ENCODE measurements around the gene ZNF37A.

GRCh38 chr10:38076687-38077086 is 17.4 kb upstream of the ZNF37A start:
- TF ChIP-seq, protein P1, sequence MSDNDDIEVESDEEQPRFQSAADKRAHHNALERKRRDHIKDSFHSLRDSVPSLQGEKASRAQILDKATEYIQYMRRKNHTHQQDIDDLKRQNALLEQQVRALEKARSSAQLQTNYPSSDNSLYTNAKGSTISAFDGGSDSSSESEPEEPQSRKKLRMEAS (IDR thresholded peaks at IDR 0.05): no peak
- TF ChIP-seq JUND (IDR thresholded peaks at IDR 0.05) (no peak), CTCF (IDR thresholded peaks at IDR 0.05 in 2 of 3, conservative IDR thresholded peaks at IDR 0.05 in 1 of 3; ENCODE audit: borderline replicate concordance in 1 of 3, insufficient read depth in 1 of 3, low read depth in 2 of 3, low read length in 2 of 3) (no peak), EZH2phosphoT487 (IDR thresholded peaks at IDR 0.05; ENCODE audit: borderline replicate concordance) (no peak), EZH2 (IDR thresholded peaks at IDR 0.05) (no peak), SP1 (IDR thresholded peaks at IDR 0.05; ENCODE audit: low read depth) (no peak)
